VCaP (cell line): ENCODE measurements around the gene PCDH7.

ENCODE experiments used
- H3K27ac ChIP-seq: fragments of 450-650 bp; 2 replicates; pipeline ENCODE4 v1.5.1; 2017
- TF ChIP-seq, protein P1 (sequence below): fragments of 450-650 bp; conservative IDR thresholded peaks from 2 replicates; pipeline ENCODE4 v1.5.1; 2017; ENCODE audit warnings: mild to moderate bottlenecking, moderate library complexity

Gene PCDH7, protein sequence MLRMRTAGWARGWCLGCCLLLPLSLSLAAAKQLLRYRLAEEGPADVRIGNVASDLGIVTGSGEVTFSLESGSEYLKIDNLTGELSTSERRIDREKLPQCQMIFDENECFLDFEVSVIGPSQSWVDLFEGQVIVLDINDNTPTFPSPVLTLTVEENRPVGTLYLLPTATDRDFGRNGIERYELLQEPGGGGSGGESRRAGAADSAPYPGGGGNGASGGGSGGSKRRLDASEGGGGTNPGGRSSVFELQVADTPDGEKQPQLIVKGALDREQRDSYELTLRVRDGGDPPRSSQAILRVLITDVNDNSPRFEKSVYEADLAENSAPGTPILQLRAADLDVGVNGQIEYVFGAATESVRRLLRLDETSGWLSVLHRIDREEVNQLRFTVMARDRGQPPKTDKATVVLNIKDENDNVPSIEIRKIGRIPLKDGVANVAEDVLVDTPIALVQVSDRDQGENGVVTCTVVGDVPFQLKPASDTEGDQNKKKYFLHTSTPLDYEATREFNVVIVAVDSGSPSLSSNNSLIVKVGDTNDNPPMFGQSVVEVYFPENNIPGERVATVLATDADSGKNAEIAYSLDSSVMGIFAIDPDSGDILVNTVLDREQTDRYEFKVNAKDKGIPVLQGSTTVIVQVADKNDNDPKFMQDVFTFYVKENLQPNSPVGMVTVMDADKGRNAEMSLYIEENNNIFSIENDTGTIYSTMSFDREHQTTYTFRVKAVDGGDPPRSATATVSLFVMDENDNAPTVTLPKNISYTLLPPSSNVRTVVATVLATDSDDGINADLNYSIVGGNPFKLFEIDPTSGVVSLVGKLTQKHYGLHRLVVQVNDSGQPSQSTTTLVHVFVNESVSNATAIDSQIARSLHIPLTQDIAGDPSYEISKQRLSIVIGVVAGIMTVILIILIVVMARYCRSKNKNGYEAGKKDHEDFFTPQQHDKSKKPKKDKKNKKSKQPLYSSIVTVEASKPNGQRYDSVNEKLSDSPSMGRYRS (N-terminal part only)

DNA sequence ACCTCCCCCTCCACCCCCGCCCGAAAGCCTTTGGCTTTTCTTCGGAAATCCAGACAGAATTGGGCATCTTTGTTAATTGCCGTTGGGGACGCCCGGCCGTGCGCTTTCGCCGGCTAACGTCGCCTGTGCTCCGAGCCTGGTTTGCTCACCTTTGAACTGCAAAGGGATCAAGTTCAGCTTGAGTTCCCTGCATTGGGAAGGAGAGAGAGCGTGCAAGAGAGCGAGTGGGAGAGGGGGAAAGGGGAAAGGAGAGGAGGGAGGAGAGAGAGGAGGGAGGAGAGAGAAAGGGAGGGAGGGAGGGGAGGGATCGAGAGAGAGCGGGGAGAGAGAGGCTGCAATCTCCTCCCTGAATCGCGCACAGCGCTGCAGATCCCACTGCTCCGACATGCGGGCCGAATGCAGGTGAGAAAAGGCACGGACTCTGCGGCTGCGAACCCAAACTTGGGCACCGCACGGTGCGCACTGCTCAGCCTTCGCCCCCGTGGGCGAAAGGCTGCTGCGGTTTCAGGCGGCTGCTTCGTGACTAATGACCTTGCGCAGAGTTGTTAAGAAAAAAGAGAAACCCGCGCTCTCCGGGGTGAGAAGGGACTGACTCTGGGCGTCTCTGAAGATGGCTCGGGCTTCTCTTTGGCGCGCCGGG lies at the start of gene PCDH7:
Gene PCDH7, plus strand, starts transcription at position 349 of the 640 bp plus-strand sequence. CDS start 1,054 bp downstream, outside the sequence.
- no peak within 1 kb of the TSS for H3K27ac ChIP-seq

DNA sequence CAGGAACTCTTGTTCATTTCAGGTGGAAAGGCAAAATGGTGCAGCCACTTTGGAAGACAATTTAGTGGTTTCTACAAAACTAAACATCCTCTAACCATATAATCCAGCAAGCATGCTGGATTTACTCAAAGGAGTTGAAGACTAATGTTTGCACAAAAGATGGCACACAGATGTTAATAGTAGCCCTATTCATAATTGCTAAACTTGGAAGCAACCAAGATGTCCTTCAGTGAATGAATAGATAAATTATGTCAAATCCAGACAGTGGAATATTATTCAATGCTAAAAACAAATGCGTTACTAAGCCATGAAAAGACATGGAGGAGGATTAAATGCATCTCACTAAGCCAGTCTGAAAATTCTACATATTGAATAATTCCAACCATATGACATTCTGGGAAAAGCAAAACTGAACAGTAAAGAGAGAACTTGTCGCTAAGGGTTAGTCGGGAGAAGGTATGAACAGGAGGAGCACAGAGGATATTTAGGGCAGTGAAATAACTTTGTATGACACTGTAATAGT lies 48.2 kb upstream of the PCDH7 start:
- TF ChIP-seq, protein P1, sequence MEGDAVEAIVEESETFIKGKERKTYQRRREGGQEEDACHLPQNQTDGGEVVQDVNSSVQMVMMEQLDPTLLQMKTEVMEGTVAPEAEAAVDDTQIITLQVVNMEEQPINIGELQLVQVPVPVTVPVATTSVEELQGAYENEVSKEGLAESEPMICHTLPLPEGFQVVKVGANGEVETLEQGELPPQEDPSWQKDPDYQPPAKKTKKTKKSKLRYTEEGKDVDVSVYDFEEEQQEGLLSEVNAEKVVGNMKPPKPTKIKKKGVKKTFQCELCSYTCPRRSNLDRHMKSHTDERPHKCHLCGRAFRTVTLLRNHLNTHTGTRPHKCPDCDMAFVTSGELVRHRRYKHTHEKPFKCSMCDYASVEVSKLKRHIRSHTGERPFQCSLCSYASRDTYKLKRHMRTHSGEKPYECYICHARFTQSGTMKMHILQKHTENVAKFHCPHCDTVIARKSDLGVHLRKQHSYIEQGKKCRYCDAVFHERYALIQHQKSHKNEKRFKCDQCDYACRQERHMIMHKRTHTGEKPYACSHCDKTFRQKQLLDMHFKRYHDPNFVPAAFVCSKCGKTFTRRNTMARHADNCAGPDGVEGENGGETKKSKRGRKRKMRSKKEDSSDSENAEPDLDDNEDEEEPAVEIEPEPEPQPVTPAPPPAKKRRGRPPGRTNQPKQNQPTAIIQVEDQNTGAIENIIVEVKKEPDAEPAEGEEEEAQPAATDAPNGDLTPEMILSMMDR = no peak
- no peak overlapping the region for H3K27ac ChIP-seq

More for the DNA sequence above, at the start of gene PCDH7:
- TF ChIP-seq, protein P1 = no peak

DNA sequence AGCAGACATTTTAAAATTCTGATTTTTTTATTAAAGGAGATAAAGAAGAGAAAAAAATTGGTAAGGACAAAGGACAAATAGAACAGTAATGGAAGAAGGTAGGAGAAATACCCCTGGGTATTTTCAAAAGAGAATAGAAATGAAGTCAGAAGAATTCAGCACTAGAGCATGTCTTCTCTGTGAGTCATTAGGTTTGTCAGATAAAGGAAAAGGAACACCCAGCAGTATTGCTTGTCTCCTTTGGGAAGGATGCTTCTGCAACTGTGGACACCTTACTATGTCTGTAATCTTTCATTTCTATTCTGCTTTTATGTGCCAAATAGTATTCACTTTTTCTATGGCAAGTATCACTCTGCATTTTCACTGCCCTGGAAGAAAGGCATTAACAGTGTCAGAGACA lies 24.0 kb upstream of the PCDH7 start:
- TF ChIP-seq, protein P1 = no peak

DNA sequence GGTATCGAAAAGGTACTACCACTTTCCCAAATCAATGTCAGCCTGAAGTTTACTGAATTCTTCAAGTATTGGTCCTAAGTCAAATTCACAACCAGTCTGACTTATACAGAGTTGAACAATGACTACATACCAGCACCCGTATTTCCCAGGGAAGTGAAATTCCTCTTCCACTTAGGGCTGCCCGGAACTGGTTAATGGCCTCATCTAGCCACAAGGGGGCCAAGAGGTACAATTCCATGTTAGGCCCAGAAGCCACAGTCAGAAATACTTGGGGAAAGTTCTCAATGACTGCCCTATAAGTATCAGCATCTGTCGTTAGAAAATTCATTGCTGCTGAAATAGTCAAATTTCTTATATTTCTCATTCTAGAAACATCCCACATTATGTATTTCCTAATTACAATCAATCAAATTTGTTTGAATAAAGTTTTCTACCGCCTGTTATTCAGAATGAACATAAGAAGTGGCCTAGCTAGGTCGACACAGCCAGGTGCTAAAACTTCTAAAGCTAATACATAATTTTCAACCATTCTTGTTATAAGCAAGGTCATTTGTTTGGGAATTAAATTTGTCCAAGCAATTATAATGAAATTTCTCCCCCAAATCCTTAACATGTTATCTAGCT lies 5.6 kb upstream of the PCDH7 start:
- TF ChIP-seq, protein P1 = peak; percentile 83
- H3K27ac ChIP-seq = no peak overlapping the region

More for the DNA sequence above, 24.0 kb upstream of the PCDH7 start:
- H3K27ac ChIP-seq = no peak overlapping the region

DNA sequence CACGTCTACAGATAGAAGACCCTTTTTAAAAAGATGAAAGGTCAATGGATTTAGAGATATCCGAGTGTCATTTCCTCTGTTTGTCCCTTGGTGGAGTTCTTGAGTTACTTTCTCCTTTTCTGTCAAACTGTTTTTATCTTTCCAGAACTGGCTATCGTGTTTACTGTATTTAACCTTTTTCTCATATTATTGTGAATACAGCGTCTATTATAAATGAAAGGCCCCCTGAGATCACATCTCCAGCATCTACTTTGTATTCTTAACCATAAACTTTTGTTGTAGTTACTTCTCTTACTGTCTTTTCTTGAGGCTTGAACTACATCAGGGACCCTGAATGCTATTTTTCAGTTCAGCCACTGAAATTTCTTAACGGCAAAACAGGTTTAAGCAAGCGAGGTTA lies 4.0 kb upstream of the PCDH7 start:
- TF ChIP-seq, protein P1 = peak; percentile 74
- H3K27ac ChIP-seq = no peak overlapping the region

DNA sequence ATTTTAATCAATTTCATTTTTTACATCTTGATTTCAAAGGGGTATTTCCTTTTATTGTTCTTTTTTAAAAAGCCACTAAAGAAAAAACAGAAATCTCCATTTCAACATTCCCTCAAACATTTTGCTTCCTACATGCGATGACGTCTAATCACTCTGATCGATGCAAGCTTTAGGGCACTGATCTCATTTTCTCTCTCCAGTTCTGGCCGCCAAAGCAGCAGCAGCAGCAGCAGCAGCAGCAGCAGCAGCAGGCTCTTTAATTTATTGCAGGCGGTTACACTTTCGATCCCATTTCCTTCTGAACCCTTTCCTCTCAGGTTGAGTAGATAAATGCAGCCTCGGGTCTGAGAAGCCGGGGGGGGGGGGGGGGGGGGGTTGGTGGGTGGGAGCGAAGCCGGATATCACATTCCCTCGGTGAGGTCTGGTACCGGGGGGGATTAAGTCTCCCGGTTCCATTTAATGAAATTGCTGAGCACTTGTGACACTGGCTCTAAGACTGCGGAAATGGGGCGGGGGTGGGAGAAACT lies 3.4 kb upstream of the PCDH7 start:
- TF ChIP-seq, protein P1 = no peak
- no peak overlapping the region for H3K27ac ChIP-seq
